RWPE2 (cell line): Measurements from ENCODE around the gene SMYD3.

Experiments used
- ATAC-seq: fragments of 200-7000 bp; cut with Tn5 transposase; 3 replicates; pipeline ENCODE4 v1.9.1; 2021; ENCODE audit warnings: low read depth
- DNase-seq: peaks from one replicate; pipeline ENCODE4 v3.0.0-alpha.2; 2020; ENCODE audit warnings: low spot score
- H3K27ac ChIP-seq: fragments of 450-650 bp; 2 replicates; pipeline ENCODE4 v1.5.1; 2017; ENCODE audit warnings: mild to moderate bottlenecking; ENCODE audit not compliant: poor library complexity, severe bottlenecking
- H3K27me3 ChIP-seq: fragments of 250-450 bp; sonication (Bioruptor Pico); 2 replicates; pipeline ENCODE4 v1.5.1; 2021; ENCODE audit warnings: mild to moderate bottlenecking, moderate library complexity; ENCODE audit not compliant: insufficient read depth, poor library complexity, severe bottlenecking
- H3K36me3 ChIP-seq: fragments of 250-450 bp; sonication (Bioruptor Pico); 2 replicates; pipeline ENCODE4 v1.5.1; 2020; ENCODE audit warnings: low read depth, mild to moderate bottlenecking, moderate library complexity
- H3K4me1 ChIP-seq: fragments of 250-450 bp; sonication (Bioruptor Pico); 2 replicates; pipeline ENCODE4 v1.5.1; 2021; ENCODE audit warnings: mild to moderate bottlenecking, moderate library complexity; ENCODE audit not compliant: insufficient read depth, poor library complexity, severe bottlenecking
- H3K4me3 ChIP-seq: fragments of 250-450 bp; sonication (Bioruptor Pico); 2 replicates; pipeline ENCODE4 v1.5.1; 2021; ENCODE audit warnings: mild to moderate bottlenecking, moderate library complexity; ENCODE audit not compliant: severe bottlenecking
- H3K9me3 ChIP-seq: fragments of 250-450 bp; sonication (Bioruptor Pico); 2 replicates; pipeline ENCODE4 v1.5.1; 2021; ENCODE audit warnings: mild to moderate bottlenecking, moderate library complexity; ENCODE audit not compliant: severe bottlenecking
- TF ChIP-seq, protein P1 (sequence below): fragments of 450-650 bp; IDR thresholded peaks from one replicate; pipeline ENCODE4 v1.5.1; 2017; ENCODE audit warnings: mild to moderate bottlenecking, moderate library complexity; ENCODE audit not compliant: poor library complexity, severe bottlenecking

Gene SMYD3

DNA sequence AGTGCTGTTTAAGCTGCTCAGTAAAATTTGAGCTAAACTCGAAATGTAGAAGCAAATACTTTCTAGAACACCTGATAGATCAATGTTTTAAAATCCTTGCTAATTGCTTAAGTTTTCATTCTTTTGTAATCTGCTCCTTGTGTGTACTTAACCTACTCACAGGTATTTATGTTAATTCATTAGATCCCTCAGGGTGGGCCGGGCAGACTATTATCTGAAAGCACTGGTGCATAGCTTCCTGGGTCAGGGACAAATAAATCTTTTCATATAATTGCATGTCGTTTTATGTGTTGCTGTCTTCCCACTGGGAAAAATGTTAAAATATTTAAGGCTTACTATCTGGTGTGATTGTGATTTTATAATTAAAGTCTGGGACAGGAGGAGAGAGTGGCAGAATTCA lies 440.5 kb downstream of the SMYD3 start:
- no peak for ATAC-seq
- DNase-seq: no peak
- TF ChIP-seq, protein P1, sequence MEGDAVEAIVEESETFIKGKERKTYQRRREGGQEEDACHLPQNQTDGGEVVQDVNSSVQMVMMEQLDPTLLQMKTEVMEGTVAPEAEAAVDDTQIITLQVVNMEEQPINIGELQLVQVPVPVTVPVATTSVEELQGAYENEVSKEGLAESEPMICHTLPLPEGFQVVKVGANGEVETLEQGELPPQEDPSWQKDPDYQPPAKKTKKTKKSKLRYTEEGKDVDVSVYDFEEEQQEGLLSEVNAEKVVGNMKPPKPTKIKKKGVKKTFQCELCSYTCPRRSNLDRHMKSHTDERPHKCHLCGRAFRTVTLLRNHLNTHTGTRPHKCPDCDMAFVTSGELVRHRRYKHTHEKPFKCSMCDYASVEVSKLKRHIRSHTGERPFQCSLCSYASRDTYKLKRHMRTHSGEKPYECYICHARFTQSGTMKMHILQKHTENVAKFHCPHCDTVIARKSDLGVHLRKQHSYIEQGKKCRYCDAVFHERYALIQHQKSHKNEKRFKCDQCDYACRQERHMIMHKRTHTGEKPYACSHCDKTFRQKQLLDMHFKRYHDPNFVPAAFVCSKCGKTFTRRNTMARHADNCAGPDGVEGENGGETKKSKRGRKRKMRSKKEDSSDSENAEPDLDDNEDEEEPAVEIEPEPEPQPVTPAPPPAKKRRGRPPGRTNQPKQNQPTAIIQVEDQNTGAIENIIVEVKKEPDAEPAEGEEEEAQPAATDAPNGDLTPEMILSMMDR: no peak
- Histone ChIP-seq H3K27me3 (no peaks in the 10 kb centered on the region), H3K36me3 (no peaks in the 10 kb centered on the region), H3K4me3 (no peak overlapping the region), H3K27ac (no peak overlapping the region), H3K4me1 (no peaks in the 10 kb centered on the region), H3K9me3 (no peaks in the 10 kb centered on the region)

DNA sequence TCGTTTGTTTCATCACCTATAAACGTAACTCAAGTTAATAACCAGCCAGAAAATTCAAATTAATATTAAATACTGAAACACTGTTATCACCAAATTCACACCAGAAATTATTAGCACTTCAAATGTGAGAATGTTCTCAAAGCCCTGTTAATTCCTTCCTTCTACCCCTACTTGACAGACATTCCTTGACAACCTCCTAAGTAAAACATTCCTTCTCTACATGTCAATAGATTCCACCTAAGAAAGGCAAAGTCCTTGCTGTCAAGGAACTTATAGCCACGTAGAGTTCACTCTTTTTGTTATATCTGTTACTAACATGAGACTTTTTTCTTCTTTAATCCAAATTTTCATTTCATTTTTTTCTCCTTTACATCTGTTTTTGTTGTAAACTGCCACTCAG lies 441.5 kb downstream of the SMYD3 start:
- Histone ChIP-seq H3K9me3 (no peaks in the 10 kb centered on the region), H3K4me1 (no peaks in the 10 kb centered on the region), H3K27me3 (no peaks in the 10 kb centered on the region), H3K27ac (no peak overlapping the region), H3K36me3 (no peaks in the 10 kb centered on the region), H3K4me3 (no peak overlapping the region)
- DNase-seq (no peak), ATAC-seq (no peak)
- TF ChIP-seq, protein P1: no peak

DNA sequence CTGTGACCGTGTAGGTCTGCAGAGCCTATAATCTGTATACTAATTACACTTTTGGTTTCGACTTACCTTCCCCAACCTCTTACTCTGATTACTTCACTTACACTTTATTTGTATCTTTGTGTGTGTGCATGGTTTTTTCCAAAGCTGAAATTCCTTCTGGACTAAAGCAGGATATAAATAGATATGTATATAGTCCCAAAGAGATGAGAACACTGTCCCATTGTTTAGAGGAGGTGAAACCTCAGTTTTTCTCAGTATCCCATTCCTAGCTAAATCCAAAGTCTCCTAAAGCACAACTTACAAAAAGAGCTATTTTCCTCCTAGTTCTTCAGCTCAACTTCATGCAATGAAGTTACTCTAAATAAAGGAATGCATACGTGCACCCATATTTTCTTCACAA lies 442.2 kb downstream of the SMYD3 start:
- no peaks in the 10 kb centered on the region for H3K4me1 ChIP-seq
- TF ChIP-seq, protein P1: no peak
- ATAC-seq (no peak), DNase-seq (no peak)
- H3K36me3 ChIP-seq: no peaks in the 10 kb centered on the region
- no peak overlapping the region for H3K4me3 ChIP-seq
- no peak overlapping the region for H3K27ac ChIP-seq
- no peaks in the 10 kb centered on the region for H3K9me3 ChIP-seq
- no peaks in the 10 kb centered on the region for H3K27me3 ChIP-seq

DNA sequence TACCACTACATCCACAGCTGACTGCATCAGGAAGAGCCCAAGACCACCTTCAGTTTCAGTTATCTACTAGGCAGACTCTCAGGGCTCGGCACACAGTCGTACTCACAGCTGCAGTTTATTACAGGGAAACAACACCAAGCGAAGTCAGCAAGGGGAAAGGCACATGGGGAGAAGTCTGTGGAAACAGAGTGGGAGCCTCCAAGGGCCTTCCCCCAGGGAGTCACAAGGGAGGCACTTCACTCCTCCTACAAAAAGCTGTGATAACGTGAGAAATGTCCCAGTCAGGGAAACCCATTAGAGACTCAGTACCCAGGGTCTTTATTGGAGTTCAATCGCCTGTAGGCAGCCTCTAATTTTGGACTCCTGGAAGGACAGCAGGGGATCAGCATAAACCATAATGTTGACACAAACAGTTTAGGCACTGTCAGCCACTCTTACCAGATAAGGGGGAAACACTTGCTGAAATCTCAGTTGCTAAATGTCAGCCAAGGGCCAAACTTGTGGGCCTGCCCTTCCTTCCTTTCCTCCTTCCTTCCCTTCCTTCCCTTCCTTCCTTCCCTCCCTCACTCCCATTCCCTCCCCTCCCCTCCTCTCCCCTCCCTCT lies 444.0 kb downstream of the SMYD3 start:
- H3K9me3 ChIP-seq: no peaks in the 10 kb centered on the region
- H3K4me3 ChIP-seq: no peak overlapping the region
- no peak overlapping the region for H3K27ac ChIP-seq
- ATAC-seq: no peak
- TF ChIP-seq, protein P1: no peak
- H3K4me1 ChIP-seq: no peaks in the 10 kb centered on the region
- no peak for DNase-seq
- no peaks in the 10 kb centered on the region for H3K36me3 ChIP-seq
- no peaks in the 10 kb centered on the region for H3K27me3 ChIP-seq

DNA sequence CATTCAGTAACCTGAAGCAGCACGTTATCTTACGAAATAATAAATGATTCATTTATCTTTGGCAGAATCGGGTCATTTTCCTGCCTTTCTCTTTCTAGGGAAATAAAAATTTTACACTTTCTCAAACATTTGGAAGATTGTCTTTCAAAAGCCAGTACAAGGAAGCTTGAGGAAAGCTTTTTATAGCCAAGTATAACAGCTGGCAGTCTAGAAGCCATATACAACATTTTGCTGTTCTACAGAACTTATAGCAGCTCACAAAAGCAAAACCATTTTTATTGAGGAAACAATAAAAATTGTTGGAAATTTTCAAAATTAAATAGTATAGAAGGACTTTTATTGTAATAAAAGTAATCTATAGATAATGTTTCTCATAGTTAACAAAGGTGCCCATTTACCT lies 448.6 kb downstream of the SMYD3 start:
- DNase-seq (no peak), ATAC-seq (no peak)
- H3K9me3 ChIP-seq: no peaks in the 10 kb centered on the region
- TF ChIP-seq, protein P1: no peak
- no peak overlapping the region for H3K4me3 ChIP-seq
- H3K36me3 ChIP-seq: no peaks in the 10 kb centered on the region
- H3K4me1 ChIP-seq: no peaks in the 10 kb centered on the region
- no peaks in the 10 kb centered on the region for H3K27me3 ChIP-seq
- no peak overlapping the region for H3K27ac ChIP-seq
